Thyroid gland (tissue), 4 donors: ENCODE results near the gene ARID3C. TPM values are rescaled to one million over a fixed set of nuclear protein-coding genes. Genes with fewer than 3 reads are reported as not detected.

Experiments
- DNase-seq, 2 donors: peaks; one replicate each; pipeline ENCODE4 v3.0.0-alpha.2; 2019
- H3K27ac ChIP-seq, 3 donors: fragments of 200-600 bp; sonication (generic); 1 replicate in 2 of 3; 2 replicates in 1 of 3; pipeline ENCODE4 v1.5.1; 2016 to 2019; ENCODE audit warnings: mild to moderate bottlenecking in 1 of 3, moderate library complexity in 1 of 3
- H3K27me3 ChIP-seq: fragments of 200-600 bp; sonication (generic); one replicate; pipeline ENCODE4 v1.5.1; 2019
- H3K36me3 ChIP-seq, 2 donors: fragments of 200-600 bp; sonication (generic); one replicate each; pipeline ENCODE4 v1.5.1; 2016 to 2019
- H3K4me1 ChIP-seq, 2 donors: fragments of 200-600 bp; sonication (generic); one replicate each; pipeline ENCODE4 v1.5.1; 2017 to 2019
- H3K4me3 ChIP-seq, 3 donors: fragments of 200-600 bp; sonication (generic); replicated peaks in 1 of 3; 1 replicate in 2 of 3; 2 replicates in 1 of 3; pipeline ENCODE4 v1.5.1; 2016; ENCODE audit warnings: mild to moderate bottlenecking in 1 of 3
- H3K9me3 ChIP-seq: fragments of 200-600 bp; sonication (generic); one replicate; pipeline ENCODE4 v1.5.1; 2017
- POLR2A ChIP-seq, 2 donors: fragments of 450-650 bp; IDR thresholded peaks; one replicate each; pipeline ENCODE4 v1.6.1; 2017; ENCODE audit warnings: antibody characterized with exemption in 2 of 2, mild to moderate bottlenecking in 2 of 2, moderate library complexity in 1 of 2
- WGBS, 2 donors: methylation state at CpG; one replicate each; pipeline ENCODE4 v1.1.5; 2017; 5-methylcytosine and 5-hydroxymethylcytosine counted together
- intact Hi-C: fragments of 100-400 bp; cut with DNase I; formaldehyde crosslinking; loops from one replicate; pipeline ENCODE4 v1.15.1; 2023
- total RNA-seq, 4 donors: library from RNA; depleted of rRNA; stranded (reverse); fragments of >200 nt; gene quantifications; one replicate each; pipeline ENCODE4 v1.2.3, GENCODE V29; 2016
- TF ChIP-seq, protein P1 (sequence below), 6 experiments: fragments of 200-600 bp in 3 of 6; fragments of 450-650 bp in 3 of 6; sonication (generic) in 3 of 6; IDR thresholded peaks; one replicate each; pipeline ENCODE4 v1.5.1; 2016 to 2019; ENCODE audit warnings: antibody characterized with exemption in 6 of 6, mild to moderate bottlenecking in 2 of 6, inconsistent platforms in 1 of 6, moderate library complexity in 1 of 6

The ARID3C gene
- total RNA-seq, 4 donors from 2014 or later, result not detected

DNA sequence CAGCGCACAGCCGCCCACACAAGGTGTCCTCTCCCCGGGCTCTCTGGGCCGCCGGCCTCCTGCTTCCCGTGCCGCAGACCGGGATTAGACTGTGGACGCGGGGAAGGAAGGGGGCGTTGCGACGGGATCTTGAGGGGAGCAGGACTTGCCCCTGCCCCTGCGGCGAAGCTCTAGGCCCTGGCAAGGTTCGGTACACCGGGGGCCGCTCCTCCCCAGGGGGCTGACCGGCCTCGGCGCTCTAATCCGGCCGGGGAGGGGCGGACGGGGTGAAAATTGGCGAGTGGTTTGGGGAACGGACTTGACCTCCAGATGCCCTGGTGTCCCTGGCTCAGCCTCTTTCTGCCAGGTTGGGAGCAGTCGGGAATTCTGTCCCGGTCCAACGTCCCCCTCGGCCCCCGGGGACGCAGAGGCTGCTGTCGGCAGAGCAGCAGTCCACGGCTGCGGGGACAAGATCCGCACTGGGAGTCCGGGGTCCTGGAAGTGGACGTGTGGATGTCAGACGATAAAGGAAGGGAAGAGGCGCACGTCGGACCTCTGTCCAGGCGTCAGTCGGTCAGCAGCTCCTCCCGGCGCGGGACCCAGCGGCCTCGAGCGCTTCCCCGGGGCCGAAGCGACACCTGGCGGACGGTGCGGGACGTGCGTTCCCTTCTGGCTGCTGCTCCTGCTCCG lies 37.5 kb downstream of the ARID3C start:
- H3K36me3 ChIP-seq, result no peaks in the 10 kb centered on the region
- DNase-seq, result peak; percentile 80 to 82
- 2 to 6% methylated on average over 16 to 22 of the region's 60 CpGs for WGBS, 2 donors
- H3K4me3 ChIP-seq, result peak overlapping the region in 1 of 3 donors; percentile 18
- H3K9me3 ChIP-seq, result no peaks in the 10 kb centered on the region
- H3K27ac ChIP-seq, result peak overlapping the region; percentile 34 to 62 (median 50)
- no peak for TF ChIP-seq POLR2A (IDR thresholded peaks at IDR 0.05)
- TF ChIP-seq, protein P1, sequence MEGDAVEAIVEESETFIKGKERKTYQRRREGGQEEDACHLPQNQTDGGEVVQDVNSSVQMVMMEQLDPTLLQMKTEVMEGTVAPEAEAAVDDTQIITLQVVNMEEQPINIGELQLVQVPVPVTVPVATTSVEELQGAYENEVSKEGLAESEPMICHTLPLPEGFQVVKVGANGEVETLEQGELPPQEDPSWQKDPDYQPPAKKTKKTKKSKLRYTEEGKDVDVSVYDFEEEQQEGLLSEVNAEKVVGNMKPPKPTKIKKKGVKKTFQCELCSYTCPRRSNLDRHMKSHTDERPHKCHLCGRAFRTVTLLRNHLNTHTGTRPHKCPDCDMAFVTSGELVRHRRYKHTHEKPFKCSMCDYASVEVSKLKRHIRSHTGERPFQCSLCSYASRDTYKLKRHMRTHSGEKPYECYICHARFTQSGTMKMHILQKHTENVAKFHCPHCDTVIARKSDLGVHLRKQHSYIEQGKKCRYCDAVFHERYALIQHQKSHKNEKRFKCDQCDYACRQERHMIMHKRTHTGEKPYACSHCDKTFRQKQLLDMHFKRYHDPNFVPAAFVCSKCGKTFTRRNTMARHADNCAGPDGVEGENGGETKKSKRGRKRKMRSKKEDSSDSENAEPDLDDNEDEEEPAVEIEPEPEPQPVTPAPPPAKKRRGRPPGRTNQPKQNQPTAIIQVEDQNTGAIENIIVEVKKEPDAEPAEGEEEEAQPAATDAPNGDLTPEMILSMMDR (IDR thresholded peaks at IDR 0.05), result peak; percentile 63 to 93 (median 85)
- H3K4me1 ChIP-seq, result peaks cover 12 to 39% of the 10 kb centered on the region in 2 donors
- intact Hi-C loops, result loop anchor here (5.0 to 10.0 kb wide), 3 partner anchors 44 to 257 kb away; no protein-coding TSS in a partner anchor
- H3K27me3 ChIP-seq, result no peaks in the 10 kb centered on the region

DNA sequence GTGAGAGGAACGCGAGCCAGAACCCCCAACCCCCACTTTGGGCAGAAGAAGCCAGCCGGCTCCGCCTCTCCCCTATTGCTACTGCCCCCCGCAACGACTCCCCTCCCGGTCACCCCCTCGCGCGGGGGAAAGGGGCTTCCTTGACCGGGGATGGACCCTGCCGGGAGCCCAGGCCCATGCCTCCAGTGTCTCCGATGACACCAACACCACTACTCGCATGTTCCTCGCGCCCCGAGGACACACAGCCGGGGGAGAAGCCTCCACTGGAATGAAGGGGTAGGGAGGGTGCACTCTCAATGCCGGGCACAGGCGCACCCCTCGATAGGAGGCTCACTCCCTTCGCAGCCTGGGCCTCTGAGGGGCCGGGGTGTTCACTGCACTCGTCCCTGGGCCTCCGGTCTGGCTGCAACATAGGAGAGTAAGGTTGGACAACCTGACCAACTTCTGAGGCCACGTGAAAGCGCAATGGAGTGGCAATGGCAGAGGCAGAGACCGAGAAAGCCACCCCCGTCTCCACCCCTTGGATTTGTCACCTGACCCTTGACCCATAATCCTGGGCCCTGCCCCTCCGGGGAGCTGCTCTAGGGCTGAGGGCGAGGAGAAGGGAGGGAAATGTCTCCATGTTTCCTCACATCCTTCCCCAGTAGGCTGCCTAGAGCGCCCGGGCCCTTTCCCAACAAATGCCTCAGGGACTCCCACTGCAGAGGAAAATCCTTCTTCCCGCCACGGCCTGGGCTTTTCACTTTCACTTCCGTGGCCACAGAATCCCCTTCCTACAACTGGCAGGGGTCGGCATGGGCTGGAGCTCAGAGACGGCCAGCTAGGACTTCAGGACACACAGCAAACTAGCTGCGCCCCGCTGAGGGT lies 38.3 kb downstream of the ARID3C start:
- TF ChIP-seq, protein P1 (IDR thresholded peaks at IDR 0.05), result no peak
- TF ChIP-seq POLR2A (IDR thresholded peaks at IDR 0.05), result no peak
- Histone ChIP-seq H3K27ac (peak overlapping the region; percentile 34 to 62 (median 50)), H3K9me3 (no peaks in the 10 kb centered on the region), H3K4me1 (peaks cover 12 to 39% of the 10 kb centered on the region in 2 donors), H3K36me3 (no peaks in the 10 kb centered on the region), H3K4me3 (peak overlapping the region in 1 of 3 donors; percentile 44), H3K27me3 (peaks cover 3% of the 10 kb centered on the region)
- 10 to 19% methylated on average over 20 to 24 of the region's 40 CpGs for WGBS, 2 donors
- intact Hi-C loops, result loop anchor here (5.0 to 10.0 kb wide), 3 partner anchors 43 to 256 kb away; no protein-coding TSS in a partner anchor
- DNase-seq, result peak in 1 of 2 donors; percentile 27

DNA sequence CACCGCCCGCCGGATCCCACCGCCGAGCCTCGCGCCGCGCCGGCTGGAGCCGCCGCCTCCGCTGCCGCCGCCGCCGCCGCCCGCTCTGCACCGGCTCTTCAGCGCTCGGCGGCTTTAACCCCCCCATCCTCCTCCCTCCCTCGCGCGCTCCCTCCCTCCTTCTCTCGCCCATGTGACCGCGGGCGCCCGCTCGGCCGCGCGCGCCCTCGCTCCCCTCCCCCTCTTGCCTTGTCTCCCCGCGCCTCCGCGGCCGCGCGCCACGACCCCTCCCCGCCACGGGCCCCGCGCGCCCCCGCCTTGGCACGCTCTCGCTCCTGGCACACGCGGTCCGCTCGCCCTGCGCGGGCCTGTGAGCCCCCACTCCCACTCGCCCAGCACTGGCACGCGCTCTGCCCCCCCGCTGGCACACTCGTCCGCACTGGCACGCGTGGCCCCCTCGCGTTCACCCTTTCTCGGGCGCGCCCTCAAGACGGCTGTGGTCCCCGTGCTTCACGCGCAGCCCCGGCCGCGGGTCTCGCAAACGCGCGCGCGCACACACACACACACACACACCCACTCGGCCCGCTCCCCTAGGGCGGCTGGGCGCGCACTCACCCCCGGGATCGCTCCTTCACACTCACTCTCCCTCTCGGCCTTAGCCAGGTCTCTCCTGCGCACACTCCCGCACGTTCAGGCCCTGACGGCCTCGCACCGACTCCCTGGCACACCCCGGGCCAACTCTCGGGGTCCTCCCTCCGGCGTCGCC lies 39.1 kb downstream of the ARID3C start, which contains the start of gene CNTFR:
Gene CNTFR, minus strand, starts transcription at position 89 of the 745 bp plus-strand sequence. CDS start 20,743 bp downstream, outside the sequence.
- intact Hi-C loops, result loop anchor here (5.0 to 10.0 kb wide), 3 partner anchors 43 to 255 kb away; no protein-coding TSS in a partner anchor
- H3K27me3 ChIP-seq, result peaks cover 4% of the 10 kb centered on the region
- 1 to 2% methylated on average over 18 to 42 of the region's 104 CpGs for WGBS, 2 donors

More for the DNA sequence above, 39.1 kb downstream of the ARID3C start, which contains the start of gene CNTFR:
- no peaks in the 10 kb centered on the region for H3K9me3 ChIP-seq
- peak; percentile 27 to 34 for DNase-seq
- no peaks in the 10 kb centered on the region for H3K36me3 ChIP-seq
- peak within 1 kb of the TSS; percentile 4 to 44 (median 11) for H3K4me3 ChIP-seq
- peaks cover 12 to 39% of the 10 kb centered on the region in 2 donors for H3K4me1 ChIP-seq
- TF ChIP-seq POLR2A (IDR thresholded peaks at IDR 0.05), result no peak
- TF ChIP-seq, protein P1 (IDR thresholded peaks at IDR 0.05), result no peak
- peak within 1 kb of the TSS; percentile 25 to 50 (median 33) for H3K27ac ChIP-seq
